Breast epithelium (tissue), 4 donors: Measurements from ENCODE around the gene CYP3A7. TPM values are rescaled to one million over a fixed set of nuclear protein-coding genes. Genes with fewer than 3 reads are reported as not detected.

ENCODE experiments used
- DNase-seq, 2 donors: peaks; one replicate each; pipeline ENCODE4 v3.0.0-alpha.2; 2019; ENCODE audit warnings: low spot score in 2 of 2
- H3K27ac ChIP-seq, 2 donors: fragments of 200-600 bp; sonication (generic) in 1 of 2; one replicate each; pipeline ENCODE4 v1.5.1; 2016 to 2019; ENCODE audit warnings: mild to moderate bottlenecking in 1 of 2
- H3K27me3 ChIP-seq, 2 donors: fragments of 200-600 bp; sonication (generic) in 1 of 2; one replicate each; pipeline versions ENCODE4 v1.5.1 to v1.6.0; 2017 to 2019; ENCODE audit warnings: control low read depth in 1 of 2, mild to moderate bottlenecking in 1 of 2
- H3K36me3 ChIP-seq: fragments of 200-600 bp; one replicate; pipeline ENCODE4 v1.5.1; 2019
- H3K4me1 ChIP-seq, 2 donors: fragments of 200-600 bp; sonication (generic); one replicate each; pipeline ENCODE4 v1.5.1; 2016 to 2019; ENCODE audit warnings: control low read depth in 1 of 2
- H3K4me3 ChIP-seq, 3 donors: fragments of 200-600 bp; sonication (generic); 1 replicate in 2 of 3; 2 replicates in 1 of 3; pipeline ENCODE4 v1.5.1; 2016 to 2019; ENCODE audit warnings: mild to moderate bottlenecking in 3 of 3, moderate library complexity in 2 of 3
- H3K9me3 ChIP-seq, 2 donors: fragments of 200-600 bp; sonication (generic) in 1 of 2; one replicate each; pipeline ENCODE4 v1.5.1; 2016 to 2019; ENCODE audit warnings: control low read depth in 1 of 2
- POLR2A ChIP-seq: fragments of 450-650 bp; IDR thresholded peaks from one replicate; pipeline ENCODE4 v1.6.1; 2016; ENCODE audit warnings: antibody characterized with exemption, mild to moderate bottlenecking, moderate library complexity
- POLR2AphosphoS5 ChIP-seq, 3 donors: sonication (generic); formaldehyde crosslinking; IDR thresholded peaks; one replicate each; pipeline ENCODE4 v1.6.1; 2017; ENCODE audit warnings: antibody characterized with exemption in 3 of 3
- intact Hi-C: fragments of 100-400 bp; cut with DNase I; formaldehyde crosslinking; loops from one replicate; pipeline ENCODE4 v1.15.1; 2023; ENCODE audit warnings: low total_unique reads
- total RNA-seq, 3 donors: library from RNA; depleted of rRNA; stranded (reverse); fragments of >200 nt; gene quantifications; one replicate each; pipeline ENCODE4 v1.1.0, GENCODE V29; 2016
- TF ChIP-seq, protein P1 (sequence below), 3 donors: fragments of 450-650 bp; IDR thresholded peaks; one replicate each; pipeline ENCODE4 v1.5.1; 2016 to 2017; ENCODE audit warnings: antibody characterized with exemption in 3 of 3, mild to moderate bottlenecking in 3 of 3, moderate library complexity in 3 of 3

The CYP3A7 gene
- total RNA-seq, 3 donors from 2014 or later: 1.5 to 2.3 TPM; not detected in 1

DNA sequence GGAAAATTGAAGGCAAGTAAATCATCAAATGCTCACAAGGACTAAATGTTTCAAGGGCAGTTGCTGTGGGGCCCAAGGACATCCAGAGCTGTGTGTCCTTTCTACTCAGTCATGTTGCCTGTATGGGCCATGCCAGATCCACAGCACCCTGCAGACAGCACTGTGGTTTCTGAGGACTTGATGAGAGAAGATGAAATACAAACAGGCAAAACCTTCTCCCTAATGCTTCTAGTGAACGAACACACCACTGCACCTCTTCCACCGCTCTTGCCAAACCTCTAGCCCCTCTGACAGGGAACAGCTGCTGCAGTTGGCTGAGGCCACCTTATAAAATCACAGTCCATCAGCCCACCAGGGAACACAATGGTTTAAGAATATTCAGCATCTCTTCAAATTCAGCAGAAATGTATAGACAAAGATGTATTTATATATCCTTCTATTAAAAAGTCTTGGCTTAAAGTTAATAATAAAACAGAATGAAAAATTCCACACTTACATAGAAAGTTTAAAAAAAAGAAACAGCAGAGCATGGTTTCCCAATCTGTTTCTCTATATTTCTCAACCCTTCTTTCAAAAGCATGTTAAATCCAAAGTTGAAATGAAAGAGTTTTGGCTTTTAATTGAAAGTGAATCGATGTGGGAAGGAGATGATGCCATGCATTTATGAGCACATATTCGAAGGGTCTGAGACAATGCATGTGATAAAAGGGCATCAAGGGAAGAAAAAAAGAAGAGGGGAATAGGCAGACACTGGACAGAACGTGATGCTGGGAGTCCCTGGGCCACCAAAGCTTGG is 14.0 kb downstream of the CYP3A7 start:
- TF ChIP-seq POLR2AphosphoS5 (IDR thresholded peaks at IDR 0.05) (no peak), POLR2A (no peak)
- TF ChIP-seq, protein P1, sequence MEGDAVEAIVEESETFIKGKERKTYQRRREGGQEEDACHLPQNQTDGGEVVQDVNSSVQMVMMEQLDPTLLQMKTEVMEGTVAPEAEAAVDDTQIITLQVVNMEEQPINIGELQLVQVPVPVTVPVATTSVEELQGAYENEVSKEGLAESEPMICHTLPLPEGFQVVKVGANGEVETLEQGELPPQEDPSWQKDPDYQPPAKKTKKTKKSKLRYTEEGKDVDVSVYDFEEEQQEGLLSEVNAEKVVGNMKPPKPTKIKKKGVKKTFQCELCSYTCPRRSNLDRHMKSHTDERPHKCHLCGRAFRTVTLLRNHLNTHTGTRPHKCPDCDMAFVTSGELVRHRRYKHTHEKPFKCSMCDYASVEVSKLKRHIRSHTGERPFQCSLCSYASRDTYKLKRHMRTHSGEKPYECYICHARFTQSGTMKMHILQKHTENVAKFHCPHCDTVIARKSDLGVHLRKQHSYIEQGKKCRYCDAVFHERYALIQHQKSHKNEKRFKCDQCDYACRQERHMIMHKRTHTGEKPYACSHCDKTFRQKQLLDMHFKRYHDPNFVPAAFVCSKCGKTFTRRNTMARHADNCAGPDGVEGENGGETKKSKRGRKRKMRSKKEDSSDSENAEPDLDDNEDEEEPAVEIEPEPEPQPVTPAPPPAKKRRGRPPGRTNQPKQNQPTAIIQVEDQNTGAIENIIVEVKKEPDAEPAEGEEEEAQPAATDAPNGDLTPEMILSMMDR (IDR thresholded peaks at IDR 0.05): no peak
- Histone ChIP-seq H3K4me3 (no peak overlapping the region), H3K27ac (no peak overlapping the region), H3K36me3 (no peaks in the 10 kb centered on the region), H3K9me3 (no peaks in the 10 kb centered on the region), H3K4me1 (no peaks in the 10 kb centered on the region), H3K27me3 (no peaks in the 10 kb centered on the region)
- no peak for DNase-seq
- intact Hi-C loops: no loop called here

DNA sequence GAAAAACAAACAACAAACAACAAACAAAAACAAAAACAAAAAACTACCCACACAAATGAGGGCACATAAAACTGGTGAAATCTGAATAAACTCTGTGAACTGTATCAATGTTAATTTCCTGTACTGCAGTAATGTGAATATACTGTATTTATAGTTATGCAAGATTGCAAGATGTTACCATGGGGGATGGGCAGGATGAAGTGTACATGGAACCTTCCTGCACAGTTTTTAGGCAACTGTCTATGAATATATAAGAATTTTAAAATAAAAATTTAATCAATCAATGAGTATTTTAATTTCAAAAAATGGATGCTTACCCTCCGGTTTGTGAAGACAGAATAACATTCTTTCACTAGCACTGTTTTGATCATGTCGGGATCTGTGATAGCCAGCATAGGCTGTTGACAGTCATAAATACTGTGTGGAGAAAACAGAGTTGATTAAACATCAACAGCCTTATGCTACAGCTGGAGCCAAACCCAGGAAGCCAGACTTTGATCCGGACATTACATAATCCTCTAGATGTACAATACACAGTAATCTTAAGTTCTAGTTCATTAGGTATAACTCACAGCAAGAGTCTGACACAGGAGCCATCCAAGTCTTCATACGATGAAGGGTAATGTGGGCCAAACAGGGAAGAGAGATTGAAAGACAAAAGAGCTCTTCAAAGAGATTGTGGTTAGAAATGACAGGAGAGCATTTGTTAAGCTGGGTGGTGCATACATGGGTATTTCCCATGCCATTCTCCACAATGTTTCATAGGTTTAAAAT is 14.8 kb downstream of the CYP3A7 start:
- no peak overlapping the region for H3K4me3 ChIP-seq
- intact Hi-C loops: no loop called here
- H3K27ac ChIP-seq: no peak overlapping the region
- no peaks in the 10 kb centered on the region for H3K36me3 ChIP-seq
- no peak for DNase-seq
- TF ChIP-seq, protein P1 (IDR thresholded peaks at IDR 0.05): no peak
- no peak for TF ChIP-seq POLR2AphosphoS5 (IDR thresholded peaks at IDR 0.05)
- TF ChIP-seq POLR2A: no peak
- no peaks in the 10 kb centered on the region for H3K27me3 ChIP-seq
- H3K9me3 ChIP-seq: peaks cover 0 to 1% of the 10 kb centered on the region in 2 donors
- no peaks in the 10 kb centered on the region for H3K4me1 ChIP-seq

DNA sequence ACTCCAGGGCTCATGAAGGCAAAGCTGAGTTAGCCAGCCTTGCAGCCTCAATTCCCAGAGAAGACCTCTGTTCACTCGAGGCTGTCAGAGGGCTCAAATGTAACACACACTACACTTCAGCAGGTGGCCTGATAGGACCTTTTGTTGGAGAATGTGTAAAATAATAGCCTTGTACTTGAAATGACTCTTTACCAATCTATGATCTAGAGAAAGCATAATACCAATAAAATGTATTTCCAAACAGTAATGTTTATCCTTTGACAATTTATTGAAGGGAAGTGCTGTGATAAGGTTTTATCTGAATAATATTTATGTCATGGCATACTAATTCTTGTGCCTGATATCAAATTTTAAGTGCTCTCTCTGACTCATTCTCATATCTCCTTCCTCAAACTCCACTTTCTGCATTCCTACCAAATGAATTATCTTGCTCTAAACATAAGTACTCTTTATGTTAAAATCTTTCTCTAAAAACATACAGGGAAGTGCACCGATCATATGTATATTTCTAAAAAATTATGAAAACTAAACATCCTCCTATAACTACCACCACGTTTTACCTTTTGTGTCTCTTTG is 20.9 kb downstream of the CYP3A7 start:
- Histone ChIP-seq H3K4me3 (no peak overlapping the region), H3K9me3 (peaks cover 0 to 7% of the 10 kb centered on the region in 2 donors), H3K36me3 (no peaks in the 10 kb centered on the region), H3K27ac (no peak overlapping the region), H3K27me3 (no peaks in the 10 kb centered on the region), H3K4me1 (no peaks in the 10 kb centered on the region)
- TF ChIP-seq POLR2AphosphoS5 (IDR thresholded peaks at IDR 0.05) (no peak), POLR2A (no peak)
- TF ChIP-seq, protein P1 (IDR thresholded peaks at IDR 0.05): no peak
- no peak for DNase-seq
- intact Hi-C loops: no loop called here

DNA sequence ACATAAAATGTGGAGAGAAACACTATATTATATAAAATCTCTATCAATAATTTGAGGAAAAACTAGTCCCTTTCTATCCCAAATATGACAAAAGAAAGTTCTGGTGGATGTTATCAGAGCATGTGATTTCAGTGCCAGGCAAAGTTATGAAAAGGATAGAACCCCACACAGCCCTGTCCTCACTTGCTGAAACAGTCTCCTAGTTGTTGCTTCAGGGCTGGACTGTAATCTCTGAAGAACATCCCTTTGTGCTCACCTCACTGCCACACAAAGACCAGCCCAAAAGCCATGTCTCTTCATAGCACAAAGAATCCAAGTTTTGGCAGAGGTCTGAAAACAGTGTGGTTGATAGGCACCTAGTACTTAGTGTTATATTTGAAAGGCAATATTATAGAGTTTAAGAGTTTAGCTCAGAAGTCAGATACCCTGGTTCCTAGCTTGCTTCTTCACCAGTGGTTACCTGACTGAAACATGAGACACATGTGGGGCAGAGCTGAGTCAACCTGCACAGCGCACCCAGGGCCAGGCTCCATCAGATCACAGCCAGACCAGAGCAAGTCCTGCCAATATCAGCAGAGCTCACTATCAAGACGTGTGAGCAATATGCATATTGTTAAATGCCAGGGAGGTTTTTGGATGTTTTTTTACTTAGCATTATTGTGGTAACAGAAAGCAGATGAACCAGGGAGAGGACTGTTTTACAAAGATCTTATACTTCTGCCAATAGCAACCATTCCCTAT is 25.0 kb downstream of the CYP3A7 start:
- no peak for DNase-seq
- Histone ChIP-seq H3K27me3 (no peaks in the 10 kb centered on the region), H3K4me3 (no peak overlapping the region), H3K9me3 (peaks cover 24 to 33% of the 10 kb centered on the region in 2 donors), H3K36me3 (no peaks in the 10 kb centered on the region), H3K4me1 (no peaks in the 10 kb centered on the region), H3K27ac (no peak overlapping the region)
- TF ChIP-seq POLR2A (no peak), POLR2AphosphoS5 (IDR thresholded peaks at IDR 0.05) (no peak)
- TF ChIP-seq, protein P1 (IDR thresholded peaks at IDR 0.05): no peak
- intact Hi-C loops: no loop called here
